GM18873 (cell line): ENCODE measurements around the gene TMC2.

Source experiments
- ATAC-seq: cut with Tn5 transposase; IDR thresholded peaks from one replicate; pipeline ENCODE4 v1.9.1; 2021; ENCODE audit warnings: mild to moderate bottlenecking, moderate library complexity, moderate number of reproducible peaks; ENCODE audit not compliant: unreplicated experiment, low FRiP score

The TMC2 gene

DNA sequence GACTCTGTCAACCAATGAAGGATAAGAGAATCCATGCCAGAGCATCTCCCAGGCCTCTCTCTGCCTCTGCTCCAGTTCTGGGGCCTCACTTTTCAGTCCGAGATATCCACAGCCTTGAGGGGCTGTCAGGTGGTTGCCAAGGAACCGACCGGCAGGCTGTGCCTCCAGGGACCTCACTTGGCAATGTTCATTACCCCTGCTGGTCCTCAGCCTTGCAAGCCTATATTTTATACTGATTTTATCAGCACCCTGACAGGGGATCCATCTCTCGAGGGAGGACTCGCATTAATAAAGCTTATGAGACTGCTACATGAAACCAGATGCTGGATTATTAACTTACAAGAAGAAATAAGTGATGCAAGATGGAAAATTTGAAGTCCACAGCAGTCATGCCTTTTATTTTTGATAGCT, 39.9 kb downstream of the TMC2 start:
- no peak for ATAC-seq

DNA sequence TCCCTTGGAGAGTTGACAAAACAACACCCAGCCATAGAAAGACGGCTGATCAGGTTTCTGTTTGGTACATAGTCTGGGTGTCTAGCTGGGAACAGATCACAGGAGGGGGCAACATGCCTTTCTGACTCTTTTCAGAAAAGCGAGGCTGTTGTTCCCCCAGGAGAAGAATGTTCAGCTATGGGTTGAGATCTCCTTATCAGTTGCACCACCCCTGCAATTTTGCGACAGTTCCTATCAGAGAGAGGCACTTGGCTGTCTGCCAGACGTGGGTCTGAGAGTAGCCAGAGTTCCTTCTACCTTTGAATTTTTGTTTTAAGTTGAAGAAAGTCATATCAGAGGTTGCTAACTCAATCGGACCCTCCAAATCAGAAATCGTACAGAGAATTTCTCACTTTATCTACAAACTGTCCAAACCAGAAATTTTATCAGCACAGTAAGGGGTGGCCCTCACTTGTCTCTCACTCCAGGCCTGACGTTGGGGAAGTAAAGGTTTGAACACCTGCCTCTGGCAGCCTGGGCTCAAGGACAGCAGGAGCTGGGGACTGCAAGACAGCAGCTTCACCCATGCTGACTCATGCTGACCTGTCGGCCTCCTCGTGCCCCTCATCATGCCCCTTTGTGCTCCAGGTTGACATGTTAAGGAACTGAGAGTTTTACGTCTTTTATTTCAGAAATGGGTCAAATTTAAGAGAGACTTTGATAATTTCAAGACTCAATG, 42.3 kb downstream of the TMC2 start:
- ATAC-seq, result no peak

DNA sequence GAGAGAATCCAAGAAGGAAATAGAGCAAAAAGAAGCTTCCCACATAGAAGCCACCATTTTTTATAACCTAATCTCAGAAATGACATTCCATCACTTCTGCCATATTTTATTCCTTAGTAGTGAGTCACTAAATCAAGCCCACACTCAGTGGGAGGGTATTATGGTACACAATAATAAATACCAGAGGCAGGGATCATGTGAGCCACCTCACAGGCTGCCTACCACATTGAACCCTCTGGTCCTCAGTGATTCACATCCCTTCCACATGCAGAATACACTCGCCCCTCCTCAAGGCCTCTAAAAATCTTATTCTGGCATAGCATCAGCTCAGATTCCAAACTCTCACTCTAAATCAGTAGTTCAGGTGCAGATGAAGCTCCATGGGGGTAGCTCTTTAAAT, 49.4 kb downstream of the TMC2 start:
- ATAC-seq, result no peak

DNA sequence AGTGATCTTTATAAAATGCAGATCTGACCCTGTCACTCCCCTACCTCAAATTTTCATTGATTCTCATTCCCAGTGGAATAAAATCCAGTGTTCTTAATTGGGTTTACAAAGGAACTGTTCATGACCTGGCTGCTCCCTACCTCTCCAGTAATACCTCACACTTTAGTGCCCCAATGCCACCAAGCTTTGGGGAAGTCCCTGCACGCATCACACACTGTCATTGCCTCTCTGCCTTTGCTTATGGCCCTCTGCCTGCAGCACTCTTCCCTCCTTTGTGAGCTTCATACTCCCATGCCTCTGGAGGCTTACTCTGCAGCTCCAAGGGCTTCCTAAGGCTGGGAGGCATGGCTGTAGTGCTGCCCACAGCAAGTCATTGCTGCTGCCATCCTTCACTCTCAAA, 57.4 kb downstream of the TMC2 start:
- ATAC-seq, result no peak

DNA sequence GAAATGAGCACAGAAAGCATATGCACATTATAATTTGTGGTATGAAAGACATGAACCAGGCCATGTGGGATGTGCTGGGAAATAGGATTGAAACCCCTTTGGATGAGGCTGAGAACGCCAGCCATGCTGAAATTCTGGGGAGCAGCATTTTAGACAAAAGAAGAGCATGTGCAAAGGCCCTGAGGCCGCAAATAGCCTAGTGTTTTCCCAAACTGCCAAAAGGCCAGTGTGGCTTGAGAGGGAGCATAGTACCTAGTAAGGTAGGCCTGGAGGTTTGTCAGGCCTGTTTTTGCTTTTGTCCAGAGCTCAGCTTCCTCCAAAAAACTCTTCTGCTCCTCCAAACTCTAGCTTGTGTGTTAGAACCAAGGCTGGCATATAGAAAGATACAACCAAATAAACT, 58.7 kb downstream of the TMC2 start:
- ATAC-seq, result no peak

DNA sequence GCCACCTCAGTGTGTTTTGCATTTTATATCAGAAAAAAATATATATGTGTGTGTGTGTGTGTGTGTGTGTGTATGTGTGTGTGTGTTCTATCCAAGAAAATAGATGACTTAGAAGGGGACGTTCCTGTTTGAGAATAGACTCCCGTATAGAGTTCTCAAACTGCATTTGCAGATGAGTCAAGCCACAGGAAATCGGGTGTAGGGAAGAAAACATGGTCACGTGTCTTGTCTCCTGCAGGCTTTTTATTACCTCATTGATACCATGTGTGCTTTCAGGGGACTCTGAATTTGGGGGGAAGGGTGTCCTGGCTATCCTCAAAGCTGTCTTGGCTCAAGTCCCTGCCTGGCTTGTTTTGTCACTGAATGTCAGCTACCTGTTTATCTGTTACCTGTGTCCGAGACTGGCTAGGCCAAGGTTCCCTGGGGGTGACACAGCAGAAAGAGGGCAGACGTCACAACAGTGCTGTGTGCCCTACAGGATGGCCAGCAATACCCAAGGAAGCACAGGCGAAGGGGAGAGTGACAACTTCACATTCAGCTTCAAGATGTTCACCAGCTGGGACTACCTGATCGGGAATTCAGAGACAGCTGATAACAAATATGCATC, 60.4 kb downstream of the TMC2 start:
- ATAC-seq, result no peak

DNA sequence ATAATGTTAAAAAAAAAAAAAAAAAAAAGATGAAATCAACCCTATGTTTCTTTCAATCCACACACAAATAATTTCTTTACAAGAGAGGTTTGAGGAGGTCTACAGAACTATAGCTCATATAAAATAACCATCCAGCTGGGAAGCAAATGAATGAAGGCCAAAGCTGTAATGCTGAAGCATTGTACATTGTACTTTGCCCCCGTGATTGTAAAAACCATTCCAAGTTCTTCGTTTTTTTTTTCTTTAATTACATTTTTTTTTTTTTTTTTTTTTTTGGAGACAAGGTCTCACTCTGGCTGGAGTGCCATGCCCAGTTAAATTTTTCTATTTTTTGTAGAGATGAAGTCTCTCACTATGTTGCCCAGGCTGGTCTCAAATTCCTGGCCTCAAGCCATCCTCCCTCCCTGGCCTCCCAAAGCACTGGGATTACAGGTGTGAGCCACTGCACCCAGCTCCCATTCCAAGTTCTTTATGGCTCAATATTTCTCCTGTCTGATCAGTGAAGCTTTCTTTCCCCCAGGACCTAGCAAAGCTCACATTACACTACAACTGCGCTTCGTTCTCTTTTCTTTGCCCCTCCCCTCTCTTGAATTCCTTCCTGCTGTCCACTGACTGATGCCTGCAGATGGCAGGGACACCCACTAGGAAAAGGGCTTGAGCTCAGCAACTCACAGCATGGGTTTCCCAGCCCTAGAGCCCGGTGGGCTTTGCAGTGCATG, 63.1 kb downstream of the TMC2 start:
- ATAC-seq, result no peak

DNA sequence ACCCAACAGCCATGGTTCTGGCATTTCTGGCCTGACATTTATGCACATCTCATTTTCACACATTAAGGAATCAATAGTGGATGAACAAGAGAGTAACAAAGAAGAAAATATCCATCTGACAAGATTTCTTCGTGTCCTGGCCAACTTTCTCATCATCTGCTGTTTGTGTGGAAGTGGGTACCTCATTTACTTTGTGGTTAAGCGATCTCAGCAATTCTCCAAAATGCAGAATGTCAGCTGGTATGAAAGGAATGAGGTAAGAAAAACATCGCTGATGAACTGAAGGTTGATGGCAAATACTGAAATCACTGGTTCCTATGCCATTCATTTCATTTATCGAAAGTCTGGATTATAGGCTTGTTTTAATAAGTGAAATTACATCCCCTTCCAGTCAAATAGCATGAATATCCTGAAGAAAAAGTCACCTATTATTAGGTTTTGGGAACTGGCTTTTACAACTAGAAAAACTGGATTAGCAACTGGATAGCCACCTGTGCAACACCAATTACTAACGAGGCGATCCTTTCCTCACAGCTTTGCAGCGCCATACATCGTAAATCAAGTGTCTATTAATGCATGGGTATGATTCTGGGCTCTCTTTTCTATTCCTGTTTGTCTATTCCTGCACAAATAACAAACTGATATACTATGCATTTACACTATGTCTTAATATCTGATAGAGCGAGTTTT, 65.8 kb downstream of the TMC2 start:
- no peak for ATAC-seq

DNA sequence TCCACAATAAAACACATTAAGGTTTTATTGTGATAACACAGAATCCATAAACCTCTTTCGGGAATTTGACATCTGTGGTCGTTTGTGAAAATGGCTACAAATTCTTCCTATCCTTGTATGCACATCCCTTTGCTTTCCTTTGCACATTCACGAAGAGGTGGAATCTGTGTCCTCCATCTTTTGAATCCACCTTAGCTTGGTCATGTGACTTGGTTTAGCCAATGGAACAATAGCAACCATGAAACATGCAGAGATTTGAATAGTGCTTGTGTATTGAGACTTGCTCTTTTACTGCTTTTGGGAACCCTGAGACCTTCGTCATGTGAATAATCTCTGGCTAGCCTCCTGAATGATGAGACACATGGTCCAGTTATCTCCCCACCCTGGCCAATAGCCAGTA, 66.4 kb downstream of the TMC2 start:
- no peak for ATAC-seq

DNA sequence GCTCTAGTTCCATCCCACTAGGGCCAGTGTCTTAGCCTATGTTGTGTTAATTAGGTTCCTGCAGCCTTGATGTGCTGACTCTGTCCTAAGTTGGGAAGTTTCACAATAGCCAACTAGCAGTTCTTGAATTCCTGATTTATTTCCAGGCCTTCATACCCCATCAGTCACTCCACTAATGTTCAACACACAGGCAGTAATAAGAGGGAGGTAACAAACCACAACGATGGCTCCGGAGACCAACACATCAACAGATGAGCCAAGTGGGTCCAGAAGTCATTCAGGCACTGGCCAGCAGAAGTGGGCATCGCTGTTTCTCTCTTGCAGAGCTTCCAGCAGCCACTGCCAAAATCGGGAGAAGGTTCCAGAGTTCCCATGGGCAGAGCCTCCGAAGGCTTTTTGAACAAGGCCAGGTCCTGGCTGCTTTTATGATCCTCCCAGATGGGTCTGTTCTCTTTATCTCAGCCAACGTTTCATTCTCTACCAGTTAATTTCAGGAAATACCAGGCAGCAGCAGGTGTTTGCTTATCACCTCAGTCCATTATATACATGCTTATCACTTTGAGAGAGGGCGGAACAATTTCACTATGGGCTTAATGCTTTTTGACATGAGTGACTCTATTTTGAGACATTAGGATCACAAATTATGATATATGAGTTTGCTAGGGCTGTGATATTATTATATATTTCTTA, 67.6 kb downstream of the TMC2 start:
- ATAC-seq, result no peak

DNA sequence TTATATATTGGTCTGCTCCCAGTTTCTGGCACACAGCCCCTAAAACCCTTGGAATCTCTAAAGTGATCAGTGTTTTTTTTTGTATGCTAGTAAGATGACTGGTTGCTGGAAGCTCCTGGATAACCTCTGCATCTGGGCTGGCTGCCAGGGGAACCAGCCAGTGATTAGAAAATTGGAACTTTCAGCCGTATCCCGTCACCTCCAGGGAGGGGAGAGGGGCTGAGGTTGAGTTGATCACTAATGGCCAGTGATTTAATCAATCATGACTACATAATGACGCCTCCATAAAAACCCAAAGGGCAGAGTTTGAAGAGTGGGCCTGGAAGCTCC, 68.1 kb downstream of the TMC2 start:
- no peak for ATAC-seq

DNA sequence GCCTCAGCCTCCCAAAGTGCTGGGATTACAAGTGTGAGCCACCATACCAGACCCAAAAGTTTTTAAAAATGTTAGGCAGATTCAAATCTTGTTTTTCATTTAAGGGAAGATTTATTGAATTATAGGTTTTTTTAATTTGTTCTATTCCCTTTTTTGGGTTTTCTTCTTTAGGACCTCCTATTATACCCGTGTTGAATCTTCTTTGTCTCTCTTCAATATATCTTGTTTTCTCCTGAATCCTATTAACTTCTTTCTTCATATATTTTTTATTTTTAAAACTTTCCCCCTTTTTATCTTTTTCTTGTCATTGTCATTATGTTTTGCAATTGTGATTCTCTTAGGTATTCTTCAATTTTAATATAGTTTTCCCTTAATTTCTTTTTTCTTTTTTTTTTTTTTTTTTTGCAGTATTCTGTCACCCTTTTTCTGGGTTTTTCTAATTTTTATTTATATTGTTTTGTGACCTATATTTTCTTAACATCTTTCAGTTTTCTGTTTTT, 70.2 kb downstream of the TMC2 start:
- ATAC-seq, result no peak

DNA sequence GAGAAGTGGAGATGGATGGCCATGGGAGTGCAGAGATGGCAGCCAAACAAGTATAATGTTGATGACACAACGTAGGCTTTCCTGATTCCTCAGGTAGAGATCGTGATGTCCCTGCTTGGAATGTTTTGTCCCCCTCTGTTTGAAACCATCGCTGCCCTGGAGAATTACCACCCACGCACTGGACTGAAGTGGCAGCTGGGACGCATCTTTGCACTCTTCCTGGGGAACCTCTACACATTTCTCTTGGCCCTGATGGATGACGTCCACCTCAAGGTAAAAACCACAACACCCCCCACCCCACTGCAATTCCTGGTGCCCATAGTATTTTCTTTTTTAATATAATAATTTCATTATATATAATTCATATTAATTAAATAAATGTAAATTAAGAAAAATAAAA, 74.0 kb downstream of the TMC2 start:
- ATAC-seq, result no peak

DNA sequence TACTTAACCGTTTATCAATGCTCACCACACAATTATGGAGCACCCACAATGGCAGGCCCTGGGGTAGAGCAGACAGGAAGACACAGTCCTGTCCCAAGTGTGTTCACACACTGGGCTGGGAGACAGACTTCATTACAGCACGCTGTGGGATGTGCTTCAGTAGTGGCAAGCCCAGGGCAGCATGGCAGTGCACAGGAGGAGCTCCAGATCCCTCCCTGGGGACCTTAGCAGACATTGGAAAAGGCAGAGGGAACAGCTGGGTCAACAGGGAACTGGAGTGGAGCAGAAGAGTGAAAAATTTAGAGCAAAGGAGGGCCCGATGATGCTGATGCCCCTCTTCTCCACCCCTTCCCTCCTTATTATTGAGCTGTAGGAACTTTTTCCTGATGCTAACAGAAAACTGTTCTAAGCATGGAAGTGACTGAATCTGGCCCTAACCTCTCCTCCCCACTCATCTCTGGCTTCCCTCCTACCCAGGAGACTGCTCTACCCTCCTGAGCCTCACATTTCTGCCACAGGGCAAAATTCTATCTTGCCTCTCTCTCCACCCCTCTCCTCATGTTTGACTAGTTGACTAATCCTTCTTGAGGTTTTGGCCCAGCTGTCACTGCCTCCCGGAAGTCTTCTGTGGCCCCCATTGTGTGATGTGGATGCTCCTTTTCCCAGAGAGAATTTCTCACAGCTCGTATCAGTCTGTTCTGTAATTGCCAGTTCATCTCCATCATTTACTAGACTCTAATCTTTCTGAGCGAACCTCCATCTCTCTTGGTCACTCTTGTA, 74.8 kb downstream of the TMC2 start:
- ATAC-seq, result no peak

DNA sequence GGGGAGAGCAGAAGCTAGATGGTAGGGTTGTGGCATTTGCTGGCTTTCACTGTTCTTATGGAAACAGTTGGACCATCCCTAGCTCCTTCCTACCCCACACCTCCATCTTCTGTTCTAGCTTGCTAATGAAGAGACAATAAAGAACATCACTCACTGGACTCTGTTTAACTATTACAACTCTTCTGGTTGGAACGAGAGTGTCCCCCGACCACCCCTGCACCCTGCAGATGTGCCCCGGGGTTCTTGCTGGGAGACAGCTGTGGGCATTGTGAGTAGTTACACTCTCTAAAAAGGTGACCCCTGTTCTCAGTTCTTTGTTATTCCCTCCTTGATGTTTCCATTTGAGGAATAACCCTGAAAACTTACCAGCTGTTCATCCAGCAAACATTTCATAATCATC, 75.7 kb downstream of the TMC2 start:
- ATAC-seq, result no peak

DNA sequence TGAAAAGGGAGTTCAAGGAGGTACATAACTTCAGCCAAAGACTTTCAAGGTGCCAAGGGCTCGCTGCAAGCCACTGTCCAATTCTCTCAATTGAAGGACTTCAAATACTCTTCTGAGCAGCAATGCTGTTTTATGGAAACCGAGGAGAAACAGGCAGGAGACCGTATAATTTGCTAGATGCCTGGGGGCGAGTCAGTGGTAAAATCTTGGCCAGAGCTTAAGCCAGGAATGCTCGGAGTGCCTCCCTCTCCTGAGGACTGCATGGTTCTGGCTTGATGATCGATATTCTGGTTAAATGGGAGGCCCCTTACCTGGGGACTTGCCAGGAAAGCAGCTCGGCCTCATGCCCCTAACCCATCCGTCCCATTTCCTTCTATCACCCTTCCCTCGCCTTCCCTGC, 80.3 kb downstream of the TMC2 start:
- no peak for ATAC-seq

DNA sequence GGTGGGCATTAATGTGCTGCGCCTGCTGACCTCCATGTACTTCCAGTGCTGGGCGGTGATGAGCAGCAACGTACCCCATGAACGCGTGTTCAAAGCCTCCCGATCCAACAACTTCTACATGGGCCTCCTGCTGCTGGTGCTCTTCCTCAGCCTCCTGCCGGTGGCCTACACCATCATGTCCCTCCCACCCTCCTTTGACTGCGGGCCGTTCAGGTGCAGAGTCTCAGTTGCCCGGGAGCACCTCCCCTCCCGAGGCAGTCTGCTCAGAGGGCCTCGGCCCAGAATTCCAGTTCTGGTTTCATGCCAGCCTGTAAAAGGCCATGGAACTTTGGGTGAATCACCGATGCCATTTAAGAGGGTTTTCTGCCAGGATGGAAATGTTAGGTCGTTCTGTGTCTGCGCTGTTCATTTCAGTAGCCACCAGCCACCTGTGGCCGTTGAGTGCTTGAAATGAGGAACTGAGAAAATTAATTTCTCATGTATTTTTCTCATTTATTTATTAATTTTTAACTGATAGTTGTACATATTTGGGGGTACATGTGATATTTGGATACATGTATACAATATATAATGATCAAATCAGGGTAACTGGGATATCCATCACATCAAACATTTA, 80.8 kb downstream of the TMC2 start:
- no peak for ATAC-seq

DNA sequence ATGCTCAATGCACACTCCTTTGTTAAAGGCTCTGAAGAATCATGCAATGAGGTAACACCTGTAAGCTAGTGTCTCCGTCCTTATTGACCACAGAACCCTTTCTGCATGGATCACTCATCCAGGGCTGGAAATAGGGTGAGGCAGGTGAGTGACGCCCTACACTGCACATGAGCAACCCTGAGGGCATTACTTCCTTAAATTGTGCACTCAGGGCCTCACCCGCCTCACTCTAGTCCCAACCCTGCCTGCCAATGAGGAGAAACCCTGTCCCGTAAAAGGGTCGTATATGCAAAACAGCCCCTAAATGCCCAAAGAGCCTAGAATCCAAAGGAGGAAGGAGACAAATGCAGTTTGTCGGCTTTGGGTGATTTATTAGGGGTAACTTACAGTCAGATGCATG, 82.4 kb downstream of the TMC2 start:
- ATAC-seq, result no peak

DNA sequence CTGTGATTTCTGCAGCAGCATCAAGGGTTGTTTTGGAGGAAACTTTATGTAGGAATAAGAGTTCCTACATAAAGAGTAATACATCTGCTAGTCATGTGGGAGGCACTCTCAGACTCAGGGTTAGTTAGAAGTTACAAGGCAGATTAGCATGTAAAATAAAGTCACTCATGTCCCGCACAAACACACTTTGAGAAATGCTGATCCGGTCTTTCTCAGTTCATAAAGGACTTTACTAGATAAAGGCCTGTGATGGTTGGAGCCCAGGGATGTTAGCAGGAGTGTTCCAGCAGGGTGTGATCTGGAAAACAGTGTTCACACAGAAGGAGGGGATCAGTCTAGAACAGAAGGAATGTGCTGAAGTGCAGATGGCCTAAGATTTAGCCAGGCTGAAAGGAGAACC, 83.0 kb downstream of the TMC2 start:
- no peak for ATAC-seq
